ENCODE measurements around the gene ZNF474.

- TF ChIP-seq POLR2A (IDR thresholded peaks at IDR 0.05; ENCODE audit: low read depth, low read length), result no peak
- TF ChIP-seq CTCF (conservative IDR thresholded peaks at IDR 0.05; ENCODE audit: low read depth, low read length), result no peak
- no peak for TF ChIP-seq USF2 (IDR thresholded peaks at IDR 0.05; ENCODE audit: low read depth, low read length)
- no peak for TF ChIP-seq CEBPB (IDR thresholded peaks at IDR 0.05; ENCODE audit: low read depth, low read length)
- TF ChIP-seq BHLHE40 (IDR thresholded peaks at IDR 0.05; ENCODE audit: low read depth, low read length), result no peak
- TF ChIP-seq FOS (IDR thresholded peaks at IDR 0.05; ENCODE audit: low read depth, low read length), result no peak
- TF ChIP-seq MXI1 (IDR thresholded peaks at IDR 0.05; ENCODE audit: borderline replicate concordance, low read depth, low read length), result no peak
- no peak for TF ChIP-seq MAZ (IDR thresholded peaks at IDR 0.05; ENCODE audit: borderline replicate concordance, low read depth, low read length)
- TF ChIP-seq RAD21 (IDR thresholded peaks at IDR 0.05; ENCODE audit: low read length), result no peak
- TF ChIP-seq MAFK (IDR thresholded peaks at IDR 0.05; ENCODE audit: low read depth, low read length), result no peak
- TF ChIP-seq CHD1 (IDR thresholded peaks at IDR 0.05; ENCODE audit: low read depth, low read length), result no peak
- no peak for TF ChIP-seq SMC3 (IDR thresholded peaks at IDR 0.05; ENCODE audit: low read depth, low read length)
- no peak for TF ChIP-seq NFE2L2 (IDR thresholded peaks at IDR 0.05; ENCODE audit: low read depth, low read length)
- TF ChIP-seq RCOR1 (IDR thresholded peaks at IDR 0.05; ENCODE audit: insufficient replicate concordance, low read length), result no peak
These were observed 8.4 kb downstream of the ZNF474 start for GRCh38 chr5:122137702-122138101.
